ENCODE results near the gene PRSS12.
"Not testable (repeated sequence)": the region's sequence is repeated elsewhere in the genome, so short reads cannot be mapped to it uniquely, and the experiment has no call there.

PRSS12 gene

DNA sequence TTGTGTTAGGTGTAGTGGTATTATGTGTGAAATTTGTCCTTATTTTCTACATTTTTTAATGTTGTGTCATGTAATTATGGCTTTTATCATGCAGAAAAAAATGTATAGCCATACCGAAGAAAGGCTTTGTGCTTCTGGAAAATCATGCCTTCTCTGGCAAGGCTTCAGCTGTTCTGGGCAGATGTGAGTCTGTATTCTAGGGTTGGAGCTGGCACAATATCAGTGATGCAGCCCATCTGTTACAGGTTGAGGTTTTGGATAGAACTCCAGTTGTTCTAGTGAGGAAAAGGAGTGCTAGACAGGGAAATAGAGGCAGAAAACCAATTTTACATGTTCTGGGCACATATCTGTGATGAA is 44.8 kb upstream of the PRSS12 start:
- no peak overlapping the region for H3K27ac ChIP-seq (replicated peaks)
- H3K27me3 ChIP-seq (ENCODE audit: insufficient read depth, poor library complexity, severe bottlenecking): no peaks in the 10 kb centered on the region
- no peak overlapping the region for H3K4me3 ChIP-seq (replicated peaks; ENCODE audit: insufficient read depth, low read length)
- DNase-seq (ENCODE audit: low read depth in 1 of 2, low spot score in 1 of 2): no peak
- TF ChIP-seq GABPA (IDR thresholded peaks at IDR 0.05; ENCODE audit: low read depth) (no peak), SPI1 (IDR thresholded peaks at IDR 0.05; ENCODE audit: borderline replicate concordance, low read depth) (no peak), REST (IDR thresholded peaks at IDR 0.05; ENCODE audit: insufficient replicate concordance, low read depth) (no peak), POLR2AphosphoS5 (IDR thresholded peaks at IDR 0.05; ENCODE audit: low read depth) (no peak)
- TF ChIP-seq, protein P1, sequence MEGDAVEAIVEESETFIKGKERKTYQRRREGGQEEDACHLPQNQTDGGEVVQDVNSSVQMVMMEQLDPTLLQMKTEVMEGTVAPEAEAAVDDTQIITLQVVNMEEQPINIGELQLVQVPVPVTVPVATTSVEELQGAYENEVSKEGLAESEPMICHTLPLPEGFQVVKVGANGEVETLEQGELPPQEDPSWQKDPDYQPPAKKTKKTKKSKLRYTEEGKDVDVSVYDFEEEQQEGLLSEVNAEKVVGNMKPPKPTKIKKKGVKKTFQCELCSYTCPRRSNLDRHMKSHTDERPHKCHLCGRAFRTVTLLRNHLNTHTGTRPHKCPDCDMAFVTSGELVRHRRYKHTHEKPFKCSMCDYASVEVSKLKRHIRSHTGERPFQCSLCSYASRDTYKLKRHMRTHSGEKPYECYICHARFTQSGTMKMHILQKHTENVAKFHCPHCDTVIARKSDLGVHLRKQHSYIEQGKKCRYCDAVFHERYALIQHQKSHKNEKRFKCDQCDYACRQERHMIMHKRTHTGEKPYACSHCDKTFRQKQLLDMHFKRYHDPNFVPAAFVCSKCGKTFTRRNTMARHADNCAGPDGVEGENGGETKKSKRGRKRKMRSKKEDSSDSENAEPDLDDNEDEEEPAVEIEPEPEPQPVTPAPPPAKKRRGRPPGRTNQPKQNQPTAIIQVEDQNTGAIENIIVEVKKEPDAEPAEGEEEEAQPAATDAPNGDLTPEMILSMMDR (IDR thresholded peaks at IDR 0.05; ENCODE audit: insufficient read depth, low read length): no peak

- DNase-seq (ENCODE audit: low read depth in 1 of 2, low spot score in 1 of 2): no peak
- H3K4me3 ChIP-seq (replicated peaks; ENCODE audit: insufficient read depth, low read length): no peak overlapping the region
- no peak overlapping the region for H3K27ac ChIP-seq (replicated peaks)
- TF ChIP-seq GABPA (IDR thresholded peaks at IDR 0.05; ENCODE audit: low read depth): no peak
- TF ChIP-seq, protein P1 (IDR thresholded peaks at IDR 0.05; ENCODE audit: insufficient read depth, low read length): no peak
- no peak for TF ChIP-seq POLR2AphosphoS5 (IDR thresholded peaks at IDR 0.05; ENCODE audit: low read depth)
- no peak for TF ChIP-seq SPI1 (IDR thresholded peaks at IDR 0.05; ENCODE audit: borderline replicate concordance, low read depth)
- no peak for TF ChIP-seq REST (IDR thresholded peaks at IDR 0.05; ENCODE audit: insufficient replicate concordance, low read depth)
- no peaks in the 10 kb centered on the region for H3K27me3 ChIP-seq (ENCODE audit: insufficient read depth, poor library complexity, severe bottlenecking)
These were observed 44.2 kb upstream of the PRSS12 start for GRCh38 chr4:118396881-118397622.

- H3K27me3 ChIP-seq (ENCODE audit: insufficient read depth, poor library complexity, severe bottlenecking): no peaks in the 10 kb centered on the region
- no peak overlapping the region for H3K27ac ChIP-seq (replicated peaks)
- no peak for DNase-seq (ENCODE audit: low read depth in 1 of 2, low spot score in 1 of 2)
- H3K4me3 ChIP-seq (replicated peaks; ENCODE audit: insufficient read depth, low read length): no peak overlapping the region
- TF ChIP-seq SPI1 (IDR thresholded peaks at IDR 0.05; ENCODE audit: borderline replicate concordance, low read depth) (no peak), GABPA (IDR thresholded peaks at IDR 0.05; ENCODE audit: low read depth) (no peak), POLR2AphosphoS5 (IDR thresholded peaks at IDR 0.05; ENCODE audit: low read depth) (no peak), REST (IDR thresholded peaks at IDR 0.05; ENCODE audit: insufficient replicate concordance, low read depth) (no peak)
- TF ChIP-seq, protein P1 (IDR thresholded peaks at IDR 0.05; ENCODE audit: insufficient read depth, low read length): no peak
These were observed 42.3 kb upstream of the PRSS12 start for GRCh38 chr4:118395057-118395644.

GRCh38 chr4:118392509-118392908 is 39.7 kb upstream of the PRSS12 start:
- not testable (repeated sequence) for DNase-seq (ENCODE audit: low read depth in 1 of 2, low spot score in 1 of 2); H3K27ac ChIP-seq (replicated peaks); H3K4me3 ChIP-seq (replicated peaks; ENCODE audit: insufficient read depth, low read length); H3K27me3 ChIP-seq (ENCODE audit: insufficient read depth, poor library complexity, severe bottlenecking)
